Amniotic epithelial cell (primary cell): Measurements from ENCODE around the gene RTP3.
"Not testable (repeated sequence)": the region's sequence is repeated elsewhere in the genome, so short reads cannot be mapped to it uniquely, and the experiment has no call there.

Experiments used
- DNase-seq: peaks from one replicate; pipeline ENCODE4 v3.0.0-alpha.2; 2010; ENCODE audit warnings: low read depth

RTP3 gene

GRCh38 chr3:46546896-46547440 is 49.2 kb downstream of the RTP3 start:
- DNase-seq, result no peak

GRCh38 chr3:46548611-46549010 is 50.8 kb downstream of the RTP3 start:
- not testable (repeated sequence) for DNase-seq

- peak; percentile 29 for DNase-seq
Measured at GRCh38 chr3:46549408-46549904, 51.7 kb downstream of the RTP3 start.

- no peak for DNase-seq
Measured at GRCh38 chr3:46549989-46550388, 52.2 kb downstream of the RTP3 start.
